Glutamatergic neuron (in vitro differentiated cells): ENCODE measurements around the gene CTBP2. TPM values are rescaled to one million over a fixed set of nuclear protein-coding genes. Genes with fewer than 3 reads are reported as not detected.
A peak's percentile ranks its signal among the peaks of the same experiment; 100 is the strongest.

Experiments used
- DNase-seq: peaks from one replicate; pipeline ENCODE4 v3.0.0; 2022
- H3K27ac Mint-ChIP-seq: one replicate; pipeline ENCODE4 v1.8.0; 2020; ENCODE audit warnings: mild to moderate bottlenecking, mixed read lengths, inconsistent platforms; ENCODE audit not compliant: unreplicated experiment
- H3K27me3 Mint-ChIP-seq: one replicate; pipeline ENCODE4 v1.8.0; 2020; ENCODE audit warnings: mild to moderate bottlenecking, moderate library complexity, mixed read lengths, inconsistent platforms; ENCODE audit not compliant: unreplicated experiment
- H3K36me3 Mint-ChIP-seq: one replicate; pipeline ENCODE4 v1.8.0; 2020; ENCODE audit warnings: mild to moderate bottlenecking, mixed read lengths, inconsistent platforms; ENCODE audit not compliant: unreplicated experiment
- H3K4me1 Mint-ChIP-seq: one replicate; pipeline ENCODE4 v1.8.0; 2020; ENCODE audit warnings: mild to moderate bottlenecking, low read depth, mixed read lengths, inconsistent platforms; ENCODE audit not compliant: unreplicated experiment
- H3K4me3 Mint-ChIP-seq: one replicate; pipeline ENCODE4 v1.8.0; 2020; ENCODE audit warnings: mild to moderate bottlenecking, mixed read lengths, inconsistent platforms; ENCODE audit not compliant: unreplicated experiment
- H3K9me3 Mint-ChIP-seq: one replicate; pipeline ENCODE4 v1.8.0; 2020; ENCODE audit warnings: mild to moderate bottlenecking, moderate library complexity, mixed read lengths, inconsistent platforms; ENCODE audit not compliant: unreplicated experiment
- total RNA-seq: library from RNA; stranded (reverse); fragmentation: NEBNext Ultra II Directional; extraction: Animal tissue kit (Norgen Biotek cat#: 25700); gene quantifications from one replicate; pipeline ENCODE4 v1.2.1, GENCODE V29; 2021; ENCODE audit not compliant: unreplicated experiment
- TF ChIP-seq, protein P1 (sequence below): fragments of 200-600 bp; sonication (generic); IDR thresholded peaks from one replicate; pipeline ENCODE4 v1.5.0; 2021; ENCODE audit not compliant: partially characterized antibody, unreplicated experiment

CTBP2 gene
- total RNA-seq, 1 donor from 2014 or later: 174 TPM

DNA sequence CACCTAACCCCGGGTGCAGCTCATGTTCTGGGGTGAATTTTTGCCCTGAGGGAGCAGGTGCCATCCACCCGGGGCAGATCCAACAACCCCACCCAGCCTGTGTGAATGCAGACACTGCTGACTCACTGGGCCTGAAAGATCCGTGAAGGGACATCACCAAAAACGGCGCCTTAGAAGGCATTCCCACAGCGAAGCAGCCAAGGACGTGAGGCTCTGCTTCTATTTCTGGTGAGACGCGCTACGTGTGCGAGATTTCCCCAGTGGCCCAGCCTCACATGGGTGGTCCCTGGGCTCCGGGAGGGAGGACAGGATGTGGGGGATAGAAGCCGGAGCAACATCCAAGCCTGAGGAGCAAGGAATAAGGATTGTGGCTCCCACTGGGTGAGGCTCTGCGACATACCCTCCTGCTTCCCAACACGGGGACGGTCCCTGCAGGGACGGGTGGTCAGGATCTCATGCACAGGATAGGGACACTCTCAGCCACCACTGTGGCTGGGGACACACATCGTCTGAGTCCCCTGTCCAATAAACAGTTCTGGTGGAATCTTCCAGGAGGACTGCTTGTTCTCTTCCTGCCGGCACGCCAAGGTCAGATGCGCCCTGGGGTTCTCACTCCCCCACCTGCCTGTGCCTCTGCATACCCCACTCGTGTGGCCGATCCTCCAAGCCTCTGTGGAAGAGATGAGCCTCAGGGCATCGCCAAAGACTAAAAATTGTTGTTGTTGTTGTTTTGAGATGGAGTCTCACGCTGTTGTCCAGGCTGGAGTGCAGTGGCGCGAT lies 148.2 kb downstream of the CTBP2 start:
- Mint-ChIP-seq H3K27me3 (peaks cover 9% of the 10 kb centered on the region), H3K9me3 (peaks cover 18% of the 10 kb centered on the region), H3K4me1 (peaks cover 41% of the 10 kb centered on the region), H3K4me3 (no peak overlapping the region), H3K36me3 (peaks cover 5% of the 10 kb centered on the region), H3K27ac (peak overlapping the region; percentile 43)
- TF ChIP-seq, protein P1, sequence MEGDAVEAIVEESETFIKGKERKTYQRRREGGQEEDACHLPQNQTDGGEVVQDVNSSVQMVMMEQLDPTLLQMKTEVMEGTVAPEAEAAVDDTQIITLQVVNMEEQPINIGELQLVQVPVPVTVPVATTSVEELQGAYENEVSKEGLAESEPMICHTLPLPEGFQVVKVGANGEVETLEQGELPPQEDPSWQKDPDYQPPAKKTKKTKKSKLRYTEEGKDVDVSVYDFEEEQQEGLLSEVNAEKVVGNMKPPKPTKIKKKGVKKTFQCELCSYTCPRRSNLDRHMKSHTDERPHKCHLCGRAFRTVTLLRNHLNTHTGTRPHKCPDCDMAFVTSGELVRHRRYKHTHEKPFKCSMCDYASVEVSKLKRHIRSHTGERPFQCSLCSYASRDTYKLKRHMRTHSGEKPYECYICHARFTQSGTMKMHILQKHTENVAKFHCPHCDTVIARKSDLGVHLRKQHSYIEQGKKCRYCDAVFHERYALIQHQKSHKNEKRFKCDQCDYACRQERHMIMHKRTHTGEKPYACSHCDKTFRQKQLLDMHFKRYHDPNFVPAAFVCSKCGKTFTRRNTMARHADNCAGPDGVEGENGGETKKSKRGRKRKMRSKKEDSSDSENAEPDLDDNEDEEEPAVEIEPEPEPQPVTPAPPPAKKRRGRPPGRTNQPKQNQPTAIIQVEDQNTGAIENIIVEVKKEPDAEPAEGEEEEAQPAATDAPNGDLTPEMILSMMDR: no peak
- DNase-seq: no peak

DNA sequence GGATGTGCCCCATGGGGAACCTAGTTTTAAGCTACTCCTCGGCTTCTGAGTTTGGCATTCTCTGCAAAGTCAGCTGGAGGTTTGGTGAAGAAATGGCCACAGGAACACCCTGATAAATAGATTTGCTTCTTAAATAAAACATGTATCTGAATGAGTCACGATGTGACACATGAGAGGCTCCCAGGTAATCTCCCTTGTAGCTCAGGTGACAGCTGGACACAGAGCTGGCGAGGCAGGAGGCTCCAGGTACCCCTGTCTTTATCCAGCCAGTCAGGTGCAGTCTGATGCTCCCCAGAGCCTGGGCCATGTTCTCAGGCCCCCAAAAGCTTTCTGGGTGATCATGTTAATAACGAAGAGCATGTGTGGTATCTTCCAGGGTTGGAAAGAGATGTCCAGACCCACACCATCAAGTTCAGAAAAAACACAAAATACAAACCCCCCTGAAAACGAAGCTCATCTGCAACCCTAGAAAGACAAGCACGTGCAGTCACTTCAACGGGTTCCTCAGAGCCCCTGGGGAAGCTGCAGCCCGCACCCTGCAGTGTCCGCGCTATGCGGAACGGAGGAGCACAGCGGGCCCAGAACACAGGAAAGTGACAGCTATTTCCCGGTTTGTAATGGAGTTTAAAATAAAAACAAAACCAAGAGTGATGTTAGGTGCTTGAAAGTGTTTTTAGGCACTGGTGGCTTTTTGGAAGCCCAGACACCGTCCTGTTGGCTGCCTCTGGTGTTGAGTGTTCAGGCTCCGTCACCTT lies 149.0 kb downstream of the CTBP2 start:
- Mint-ChIP-seq H3K36me3 (peaks cover 7% of the 10 kb centered on the region), H3K27me3 (peaks cover 15% of the 10 kb centered on the region), H3K27ac (no peak overlapping the region), H3K4me3 (no peak overlapping the region), H3K9me3 (peaks cover 13% of the 10 kb centered on the region), H3K4me1 (peaks cover 44% of the 10 kb centered on the region)
- TF ChIP-seq, protein P1: no peak
- DNase-seq: no peak

DNA sequence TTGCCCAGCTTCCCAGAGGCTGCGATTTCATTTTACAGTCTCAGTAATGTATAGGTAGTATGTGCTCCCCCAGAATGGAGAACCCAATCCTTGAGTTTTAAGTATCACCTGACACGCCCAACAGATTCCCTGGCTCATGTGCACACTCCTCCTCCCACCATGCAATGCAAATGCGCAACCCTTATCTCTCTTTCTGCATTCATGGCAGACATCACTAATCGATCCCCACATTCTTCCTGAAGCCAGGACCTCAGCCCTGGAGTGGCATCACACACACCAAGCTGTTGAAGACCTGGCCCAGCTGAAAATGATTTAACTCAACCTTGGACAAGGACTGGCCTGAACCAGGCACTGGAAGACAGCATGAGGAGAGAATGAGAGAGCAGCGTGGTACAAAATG lies 150.0 kb downstream of the CTBP2 start:
- H3K4me3 Mint-ChIP-seq: peak overlapping the region; percentile 35
- peaks cover 47% of the 10 kb centered on the region for H3K4me1 Mint-ChIP-seq
- H3K36me3 Mint-ChIP-seq: peaks cover 8% of the 10 kb centered on the region
- peaks cover 14% of the 10 kb centered on the region for H3K27me3 Mint-ChIP-seq
- DNase-seq: no peak
- TF ChIP-seq, protein P1: no peak
- peaks cover 17% of the 10 kb centered on the region for H3K9me3 Mint-ChIP-seq
- peak overlapping the region; percentile 83 for H3K27ac Mint-ChIP-seq

DNA sequence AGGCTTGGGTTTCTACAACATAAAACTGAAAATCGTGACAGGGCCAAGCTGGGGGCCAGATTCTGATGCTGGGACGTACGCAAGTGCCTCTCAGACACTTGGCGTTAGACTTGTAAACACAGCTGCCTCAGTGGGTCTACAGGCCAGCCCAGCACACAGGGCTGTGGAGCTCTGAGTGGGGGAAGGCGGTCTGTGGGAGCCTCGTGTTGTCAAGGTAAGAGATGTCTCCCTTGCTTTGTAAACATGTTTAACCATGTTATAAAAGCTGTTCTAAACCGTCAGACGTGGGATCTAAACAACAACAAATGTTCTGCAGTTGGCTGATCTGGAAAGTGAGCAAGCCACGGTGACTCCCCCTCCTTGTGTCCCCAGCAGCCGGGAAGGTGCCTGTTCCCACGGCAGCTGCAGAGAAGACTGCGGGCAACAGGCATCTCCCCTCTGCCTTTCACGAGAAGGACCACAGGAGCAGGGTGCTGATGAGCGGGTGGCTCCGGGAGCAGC lies 150.7 kb downstream of the CTBP2 start:
- no peak for DNase-seq
- H3K27ac Mint-ChIP-seq: no peak overlapping the region
- H3K27me3 Mint-ChIP-seq: peaks cover 14% of the 10 kb centered on the region
- TF ChIP-seq, protein P1: no peak
- H3K9me3 Mint-ChIP-seq: peaks cover 14% of the 10 kb centered on the region
- H3K4me3 Mint-ChIP-seq: no peak overlapping the region
- peaks cover 8% of the 10 kb centered on the region for H3K36me3 Mint-ChIP-seq
- peaks cover 47% of the 10 kb centered on the region for H3K4me1 Mint-ChIP-seq
